BJ (cell line): ENCODE data around the gene NHERF1. TPM values are rescaled to one million over a fixed set of nuclear protein-coding genes. Genes with fewer than 3 reads are reported as not detected.

Source experiments
- CTCF ChIA-PET: fragments of 350-600 bp; formaldehyde crosslinking; extraction: SDS; loops from one replicate; lab custom pipeline; 2021; ENCODE audit warnings: antibody characterized with exemption, inconsistent platforms; lab: Yijun Ruan, JAX
- POLR2A ChIA-PET: fragments of 300-600 bp; sonication (Branson Sonifier 250); formaldehyde crosslinking; extraction: SDS; loops from one replicate; lab custom pipeline; 2021; ENCODE audit warnings: antibody characterized with exemption; lab: Charles Lee
- DNase-seq: peaks from one replicate; pipeline ENCODE4 v3.0.0-alpha.2; 2011; ENCODE audit warnings: low read depth
- H3K27me3 ChIP-seq: 2 replicates; pipeline ENCODE4 v1.6.0; 2011; ENCODE audit warnings: low read length; ENCODE audit not compliant: control insufficient read depth, insufficient read depth
- H3K36me3 ChIP-seq: 2 replicates; pipeline ENCODE4 v1.5.1; 2011; ENCODE audit warnings: low read length; ENCODE audit not compliant: control insufficient read depth, insufficient read depth
- H3K4me3 ChIP-seq: 2 replicates; pipeline ENCODE4 v1.5.1; 2011; ENCODE audit warnings: low read depth, mild to moderate bottlenecking, control low read depth, low read length
- CTCF ChIP-seq: IDR thresholded peaks from 2 replicates; pipeline ENCODE4 v1.5.1; 2011; ENCODE audit warnings: low read depth, mild to moderate bottlenecking, control low read depth, inconsistent platforms, low read length, moderate library complexity; ENCODE audit not compliant: insufficient read depth
- polyA plus RNA-seq: library from polyadenylated mRNA; depleted of rRNA; stranded (reverse); fragments of >200 nt; gene quantifications from 2 replicates; pipeline ENCODE4 v1.2.3, GENCODE V29; 2011

Gene NHERF1
- polyA plus RNA-seq, 1 experiment = 16.3 TPM

- POLR2A ChIA-PET = interaction anchor here (0.6 kb wide), 1 partner anchor 36 kb away, joined by 4 read pairs; no protein-coding TSS in a partner anchor
- peaks cover 25% of the 10 kb centered on the region for H3K27me3 ChIP-seq
- no peak for TF ChIP-seq CTCF
- no peaks in the 10 kb centered on the region; the same call in 1 of the 2 replicates for H3K36me3 ChIP-seq
- CTCF ChIA-PET = interaction anchor here (0.6 to 2.8 kb wide), 4 partner anchors 30 to 125 kb away, joined by 4 to 10 read pairs (median 7); no protein-coding TSS in a partner anchor
- DNase-seq = no peak
- H3K4me3 ChIP-seq = no peak overlapping the region
Observed at GRCh38 chr17:74740641-74741387, 7.6 kb upstream of the NHERF1 start.

GRCh38 chr17:74742153-74742515 is 6.3 kb upstream of the NHERF1 start:
- CTCF ChIA-PET = interaction anchor here (1.4 to 2.8 kb wide), 4 partner anchors 29 to 123 kb away, joined by 9 to 10 read pairs (median 10); no protein-coding TSS in a partner anchor

DNA sequence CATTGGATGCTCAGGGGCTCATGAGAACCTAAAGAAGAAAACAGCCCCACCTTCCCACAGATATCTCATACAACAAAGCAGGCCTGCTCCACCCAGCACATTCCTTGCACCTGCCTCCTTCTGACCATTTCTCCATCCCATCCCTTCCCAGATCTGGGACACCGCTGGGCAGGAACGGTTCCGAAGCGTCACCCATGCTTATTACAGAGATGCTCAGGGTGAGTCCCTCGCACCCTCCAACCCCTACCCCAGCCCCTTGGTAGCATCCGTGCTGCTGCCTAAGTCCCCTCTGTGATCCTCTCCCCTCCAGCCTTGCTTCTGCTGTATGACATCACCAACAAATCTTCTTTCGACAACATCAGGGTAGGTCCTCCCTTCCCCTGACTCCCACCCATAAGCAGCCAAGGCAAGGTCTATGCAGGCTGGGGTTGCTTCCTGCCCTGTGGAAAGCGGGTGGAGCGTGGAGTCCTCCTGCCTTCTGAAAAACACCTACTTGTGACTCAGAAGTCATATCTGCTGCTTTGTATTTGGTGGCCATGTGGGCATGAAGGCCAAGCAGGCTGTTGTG is 5.4 kb upstream of the NHERF1 start:
- no peak for DNase-seq
- ChIA-PET POLR2A (no interaction called here), CTCF (interaction anchor here (1.4 to 2.8 kb wide), 4 partner anchors 28 to 122 kb away, joined by 9 to 10 read pairs (median 10); no protein-coding TSS in a partner anchor)
- Histone ChIP-seq H3K36me3 (no peaks in the 10 kb centered on the region; the same call in 1 of the 2 replicates), H3K27me3 (peaks cover 13% of the 10 kb centered on the region), H3K4me3 (no peak overlapping the region)
- no peak for TF ChIP-seq CTCF

More at GRCh38 chr17:74742153-74742515, 6.3 kb upstream of the NHERF1 start:
- DNase-seq = no peak
- Histone ChIP-seq H3K36me3 (no peaks in the 10 kb centered on the region; the same call in 1 of the 2 replicates), H3K4me3 (no peak overlapping the region), H3K27me3 (peaks cover 21% of the 10 kb centered on the region)
- no peak for TF ChIP-seq CTCF
- POLR2A ChIA-PET = no interaction called here

- POLR2A ChIA-PET = no interaction called here
- DNase-seq = no peak
- CTCF ChIA-PET = interaction anchor here (2.6 to 4.5 kb wide), 3 partner anchors 26 to 214 kb away, joined by 18 to 115 read pairs (median 52); partner anchors contain the start of gene GRIN2C
- Histone ChIP-seq H3K36me3 (no peaks in the 10 kb centered on the region), H3K4me3 (no peak overlapping the region), H3K27me3 (peaks cover 7% of the 10 kb centered on the region)
- no peak for TF ChIP-seq CTCF
Observed at GRCh38 chr17:74743755-74744154, 4.7 kb upstream of the NHERF1 start.

GRCh38 chr17:74744349-74744713 is 4.1 kb upstream of the NHERF1 start:
- H3K27me3 ChIP-seq = peaks cover 3% of the 10 kb centered on the region
- H3K36me3 ChIP-seq = no peaks in the 10 kb centered on the region
- no peak overlapping the region for H3K4me3 ChIP-seq
- no peak for TF ChIP-seq CTCF
- DNase-seq = no peak
- ChIA-PET CTCF (interaction anchor here (0.6 to 4.5 kb wide), 10 partner anchors 8 to 214 kb away, joined by 3 to 115 read pairs (median 4); partner anchors contain the start of genes FDXR, GRIN2C and NAT9), POLR2A (no interaction called here)
